Fibroblast of skin of left biceps (primary cell): ENCODE data around the gene XAGE2.
"Not testable (repeated sequence)": the region's sequence is repeated elsewhere in the genome, so short reads cannot be mapped to it uniquely, and the experiment has no call there.

Experiments used
- DNase-seq, 2 experiments: peaks; one replicate each; pipeline ENCODE4 v3.0.0-alpha.2; 2013; ENCODE audit warnings: low read depth in 2 of 2

The XAGE2 gene

DNA sequence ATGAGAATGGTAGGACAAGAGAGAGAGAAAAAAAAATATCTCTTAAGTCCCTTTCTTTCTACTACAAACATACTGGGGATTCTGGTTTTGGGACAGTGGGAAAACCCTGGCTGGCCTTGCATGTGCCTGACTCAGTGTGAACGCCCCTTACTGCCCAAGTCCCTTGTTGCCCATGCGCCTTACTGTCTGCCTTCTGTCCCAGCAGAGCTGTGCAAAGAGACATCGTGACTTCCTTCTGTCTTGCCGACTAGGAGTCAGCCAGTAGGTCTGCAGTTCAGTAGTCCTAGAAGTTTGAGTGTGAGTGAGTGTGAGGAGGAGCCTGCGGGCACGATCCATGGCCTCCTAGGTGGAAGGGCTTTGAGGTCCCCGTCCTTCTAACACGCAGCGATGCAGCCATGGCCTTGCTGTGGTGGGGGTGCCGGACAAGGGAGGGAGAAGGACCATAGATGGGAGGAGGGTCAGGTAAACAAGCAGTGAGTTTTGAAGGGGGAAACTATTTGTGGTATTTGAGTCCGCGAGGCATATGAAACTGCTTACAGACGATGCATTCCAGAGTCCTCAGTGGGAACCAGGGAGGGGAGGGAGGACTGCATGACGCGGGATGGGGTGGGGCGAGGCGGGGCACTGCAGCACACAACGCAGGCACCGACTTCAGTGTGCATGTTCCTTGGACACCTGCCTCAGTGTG, at the start of gene XAGE2:
XAGE2 (plus strand) TSS at position 654 of the 688 bp plus-strand sequence. CDS start 994 bp downstream, outside the sequence.
- DNase-seq, result no peak

GRCh38 chrX:52337410-52337809, 31.4 kb upstream of the XAGE2 start:
- no peak for DNase-seq

DNA sequence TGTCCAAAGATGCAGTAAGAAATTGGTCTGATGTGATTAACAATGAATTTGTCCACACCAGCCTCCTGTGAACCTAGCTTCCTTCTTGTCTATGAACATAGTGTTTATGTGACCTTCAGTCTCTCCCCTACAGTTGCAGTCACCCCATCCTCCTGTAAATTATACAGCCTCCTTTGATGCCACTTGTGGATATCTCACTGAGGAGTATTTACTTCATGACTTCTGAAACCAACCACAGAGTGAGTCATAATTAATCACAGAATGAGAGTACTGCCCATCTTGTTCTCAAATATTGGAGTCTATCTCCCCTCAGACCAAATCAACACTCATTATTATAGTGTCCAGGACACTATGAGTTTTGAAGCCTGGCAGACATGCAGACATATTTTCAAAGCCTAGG, 27.3 kb upstream of the XAGE2 start:
- no peak for DNase-seq

DNA sequence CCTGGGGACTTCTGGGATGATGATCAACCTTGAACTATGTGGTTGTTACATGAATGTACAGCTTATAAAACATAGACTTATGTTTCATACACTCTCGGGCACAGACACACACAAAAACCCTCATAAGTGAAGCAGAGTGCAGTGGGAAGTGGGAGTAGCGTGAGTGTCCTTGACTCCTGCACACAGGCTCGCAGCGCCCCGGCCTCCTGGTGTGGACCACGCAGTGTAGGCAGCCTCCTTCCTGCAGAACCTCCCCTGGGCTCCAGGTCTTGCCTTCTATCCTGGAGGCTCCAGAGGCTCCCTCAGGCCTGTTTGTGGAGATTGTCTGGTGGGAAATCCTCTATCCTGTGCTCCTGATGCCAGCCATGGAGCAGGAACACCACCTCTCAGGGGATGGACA, 25.7 kb upstream of the XAGE2 start:
- DNase-seq, result not testable (repeated sequence)

GRCh38 chrX:52345402-52345801, 23.4 kb upstream of the XAGE2 start:
- DNase-seq, result not testable (repeated sequence)

DNA sequence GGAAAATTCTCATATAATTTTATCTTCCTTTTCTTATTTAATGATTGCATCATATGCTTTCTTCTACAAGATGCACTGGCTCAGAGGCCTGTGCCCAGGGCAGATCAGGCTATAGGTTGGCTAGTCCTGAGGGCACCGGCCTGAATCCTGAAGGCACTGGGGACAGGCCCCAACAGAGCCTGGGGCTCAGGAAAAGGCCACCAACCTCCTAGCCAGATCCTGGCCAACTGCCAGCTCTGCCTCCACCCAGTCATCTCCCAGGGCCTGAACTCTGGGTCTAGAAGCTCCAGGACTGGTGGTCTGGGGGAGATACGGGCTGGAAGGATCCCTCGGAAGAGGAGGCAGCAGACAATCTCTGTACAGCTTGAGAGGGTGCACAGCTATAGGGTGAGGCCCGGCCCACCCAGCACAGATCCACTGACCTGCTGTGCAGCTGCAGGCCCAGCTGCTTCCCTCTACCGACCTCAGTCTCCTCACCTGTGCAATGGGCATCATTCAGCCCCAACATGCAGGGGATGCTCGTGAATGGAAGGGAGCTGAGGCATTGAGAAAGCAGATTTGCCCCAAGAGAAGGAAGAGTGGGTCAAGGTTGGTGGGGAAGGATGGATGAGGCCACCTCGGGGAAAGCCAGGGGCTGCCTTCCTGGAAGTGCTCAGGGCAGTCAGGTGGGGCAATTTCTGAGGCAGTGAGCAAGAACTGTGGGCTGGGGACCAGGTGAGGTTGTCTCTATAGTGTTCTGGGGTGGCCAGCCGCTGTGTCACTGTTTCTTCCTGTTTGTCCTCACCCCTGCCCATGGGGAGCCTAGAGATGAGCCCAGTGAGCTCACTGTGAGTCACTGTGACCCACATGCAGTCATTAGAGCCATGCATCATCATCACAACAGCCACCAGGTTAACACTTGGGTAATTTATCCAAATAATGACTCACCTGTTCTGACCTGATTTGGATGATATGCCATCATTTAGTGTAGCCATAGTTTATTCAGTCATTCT, 22.4 kb upstream of the XAGE2 start:
- no peak for DNase-seq

- no peak for DNase-seq
These were observed 19.1 kb upstream of the XAGE2 start for GRCh38 chrX:52349681-52350080.

- DNase-seq, result no peak
These were observed 16.3 kb upstream of the XAGE2 start for GRCh38 chrX:52352551-52352950.

- DNase-seq, result no peak
These were observed 15.0 kb upstream of the XAGE2 start for GRCh38 chrX:52353838-52354237.

GRCh38 chrX:52355108-52355507, 13.7 kb upstream of the XAGE2 start:
- no peak for DNase-seq

- no peak for DNase-seq
These were observed 9.1 kb upstream of the XAGE2 start for GRCh38 chrX:52359614-52360232.

- no peak for DNase-seq
These were observed 6.9 kb upstream of the XAGE2 start for GRCh38 chrX:52361941-52362340.

GRCh38 chrX:52363247-52363883, 5.5 kb upstream of the XAGE2 start:
- no peak for DNase-seq

DNA sequence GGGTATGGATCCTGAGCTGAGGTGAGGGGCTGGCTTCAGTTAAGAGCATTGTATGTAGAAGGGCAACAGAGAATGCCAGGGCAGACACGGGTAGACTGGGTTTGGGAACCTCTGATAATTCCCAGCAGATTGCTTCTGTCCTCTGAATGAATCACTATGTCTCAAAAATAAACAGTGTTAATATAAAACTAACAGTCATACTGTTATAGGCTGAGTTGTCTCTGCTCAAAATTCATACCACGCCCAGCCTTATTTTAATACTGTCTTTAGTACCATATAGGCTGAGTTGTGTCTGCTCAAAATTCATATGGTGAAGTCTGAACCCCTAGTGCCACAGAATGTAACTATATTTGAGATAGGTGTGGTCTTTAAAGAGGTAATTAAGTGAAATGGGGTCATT, 10.0 kb downstream of the XAGE2 start:
- no peak for DNase-seq

GRCh38 chrX:52380993-52381392, 12.2 kb downstream of the XAGE2 start:
- DNase-seq, result no peak

DNA sequence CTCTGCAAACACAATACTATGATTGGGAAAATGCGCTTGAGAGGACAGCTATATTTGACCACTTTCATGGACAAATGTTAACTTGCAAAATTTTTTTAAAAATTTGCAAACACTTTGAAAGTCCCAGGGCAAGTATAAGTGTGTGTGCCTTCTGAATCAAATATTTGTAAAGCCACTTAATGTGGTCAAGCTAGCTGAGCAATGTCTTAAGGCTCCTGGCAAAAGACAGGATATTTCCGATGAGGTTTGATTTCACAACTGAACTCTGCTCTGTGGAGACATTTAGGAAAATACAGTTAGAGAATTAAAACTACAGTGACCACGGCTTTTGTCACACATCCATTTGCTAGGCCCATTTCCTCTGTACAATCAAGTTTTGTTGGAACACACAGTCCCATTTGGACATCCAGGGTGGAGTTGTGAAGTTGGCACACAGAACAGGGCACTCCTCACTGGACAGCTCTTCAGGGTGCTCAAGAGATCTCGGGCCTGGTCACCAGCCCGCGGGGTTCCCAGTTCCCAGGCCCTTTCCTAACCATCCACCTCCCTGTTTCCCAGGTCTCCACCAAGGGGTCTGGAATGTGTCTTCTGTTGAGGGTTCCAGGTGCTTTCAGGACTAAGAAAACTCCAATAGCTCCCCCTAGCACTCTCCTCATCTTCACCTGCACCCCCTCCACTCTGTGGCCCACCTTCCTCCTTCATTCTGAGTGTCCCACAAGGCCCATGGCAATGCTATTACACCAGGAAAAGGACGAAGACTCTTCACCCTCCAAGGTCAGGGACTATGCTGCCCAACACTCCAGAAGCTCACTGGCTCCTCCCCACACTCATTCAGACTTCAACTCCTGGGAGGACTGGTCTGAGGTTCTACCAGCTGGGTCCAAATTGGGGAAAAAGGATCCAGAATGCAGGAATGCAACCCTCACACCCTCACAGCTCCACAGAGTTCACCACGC, 41.9 kb downstream of the XAGE2 start:
- no peak for DNase-seq

- DNase-seq, result no peak
These were observed 46.5 kb downstream of the XAGE2 start for GRCh38 chrX:52415304-52415703.

DNA sequence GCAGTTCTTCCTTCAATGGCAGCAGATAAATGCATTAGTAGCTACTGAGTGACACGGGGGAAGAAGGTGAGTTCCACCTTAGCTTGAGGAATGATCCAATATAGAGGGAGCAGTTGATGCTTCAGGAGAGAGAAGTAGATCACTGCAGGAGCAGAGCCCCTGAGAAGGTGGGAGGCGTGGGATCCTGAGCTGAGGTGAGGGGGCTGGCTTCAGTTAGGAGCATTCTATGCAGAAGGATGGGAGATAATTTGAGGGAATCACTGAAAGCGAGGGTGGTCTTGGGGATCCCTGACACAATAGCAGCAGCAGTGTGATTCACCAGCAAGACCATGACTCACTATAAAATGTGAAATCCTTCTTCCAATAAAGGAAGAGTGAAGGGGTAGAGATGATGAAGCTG, 48.0 kb downstream of the XAGE2 start:
- DNase-seq, result no peak

DNA sequence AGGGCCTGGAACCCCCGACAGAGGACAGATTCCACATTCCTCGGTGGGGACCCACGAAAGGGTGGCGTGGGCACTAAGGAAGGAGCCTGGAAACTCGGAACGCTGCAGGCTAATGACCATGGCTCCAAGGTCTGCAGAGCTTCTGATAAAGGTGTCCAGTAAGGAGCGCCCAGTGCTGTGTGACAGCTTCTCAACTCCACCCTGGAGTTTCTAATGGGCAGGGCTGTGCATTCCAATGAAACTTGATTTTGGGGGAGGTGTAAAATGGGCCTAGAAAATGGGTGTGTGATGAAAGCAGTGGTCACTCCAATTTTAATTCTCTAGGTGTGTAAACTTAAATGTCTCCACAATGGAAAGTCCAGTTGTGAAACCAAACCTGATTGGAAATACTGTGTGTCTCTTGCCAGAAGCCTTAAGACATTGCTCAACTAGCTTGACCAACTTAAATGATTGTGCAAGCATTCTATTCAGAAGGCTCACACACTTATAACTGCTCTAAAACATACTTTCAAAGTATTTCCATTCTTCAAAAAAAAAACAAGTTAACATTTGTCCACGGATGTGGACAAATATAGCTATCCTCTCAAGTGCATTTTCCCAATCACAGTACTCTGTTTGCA, 52.1 kb downstream of the XAGE2 start:
- peak in 1 of 2 experiments; percentile 4 for DNase-seq

DNA sequence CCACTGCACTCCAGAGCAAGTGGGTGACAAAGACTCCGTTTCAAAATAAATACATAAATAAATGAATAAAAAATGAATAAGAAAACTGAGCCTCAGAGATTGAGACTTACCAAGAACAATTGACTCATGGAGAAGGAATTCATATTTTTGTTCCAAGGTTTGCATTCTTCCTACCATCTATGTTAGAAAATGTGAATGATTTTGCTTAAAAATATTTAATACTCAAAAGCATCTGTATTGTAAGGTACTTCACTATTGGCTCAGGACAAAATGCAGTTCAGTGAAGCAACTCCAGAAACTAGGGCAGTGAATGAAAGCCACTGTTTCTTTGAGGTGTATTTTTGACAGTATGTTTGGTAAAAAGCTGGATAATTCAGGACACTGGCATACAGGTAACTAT, 54.1 kb downstream of the XAGE2 start:
- DNase-seq, result peak; percentile 56 to 66
